GM12878 (cell line): ENCODE results near the gene BOLA1. TPM values are rescaled to one million over a fixed set of nuclear protein-coding genes. Genes with fewer than 3 reads are reported as not detected.
"Not testable (repeated sequence)": the region's sequence is repeated elsewhere in the genome, so short reads cannot be mapped to it uniquely, and the experiment has no call there.

Experiments
- ATAC-seq: fragments of 200-7000 bp; cut with Tn5 transposase; 3 replicates; pipeline ENCODE4 v1.9.1; 2020; ENCODE audit warnings: mild to moderate bottlenecking, moderate library complexity
- BruUV-seq: library from RNA; stranded (reverse); fragments of 400-500 nt; replicated peaks from 2 replicates; lab custom pipeline; 2021; lab: Mats Ljungman, UMichigan
- CTCF ChIA-PET: fragments of 300-600 bp; sonication (Branson Sonifier 250); formaldehyde crosslinking; extraction: SDS; loops from one replicate; lab custom pipeline; 2021; ENCODE audit warnings: inconsistent platforms; lab: Yijun Ruan, JAX
- POLR2A ChIA-PET: fragments of 350-600 bp; formaldehyde crosslinking; extraction: SDS; loops from one replicate; lab custom pipeline; 2021; ENCODE audit warnings: inconsistent platforms; lab: Charles Lee
- RAD21 ChIA-PET: fragments of 300-600 bp; sonication (Branson Sonifier 250); formaldehyde crosslinking; loops from one replicate; lab custom pipeline; 2023; ENCODE audit warnings: antibody characterized with exemption; ENCODE audit not compliant: unreplicated experiment; lab: Charles Lee
- SMC1A ChIA-PET: fragments of 300-600 bp; sonication (Branson Sonifier 250); formaldehyde crosslinking; loops from one replicate; lab custom pipeline; 2023; ENCODE audit not compliant: unreplicated experiment, uncharacterized antibody; lab: Charles Lee
- DNase-seq: peaks from one replicate; pipeline ENCODE4 v3.0.0-alpha.2; 2011; ENCODE audit warnings: low read depth, low spot score
- FAIRE-seq: peaks from 3 replicates; lab custom pipeline; 2011; peaks lifted over from hg19 to GRCh38; lab: Jason Lieb, UNC
- H2AFZ ChIP-seq: 2 replicates; pipeline ENCODE4 v1.6.0; 2011; ENCODE audit warnings: low read depth, low read length, control low read depth; ENCODE audit not compliant: control insufficient read depth
- H3K27ac ChIP-seq: 2 replicates; pipeline ENCODE4 v1.5.1; 2011; ENCODE audit warnings: control low read depth; ENCODE audit not compliant: control insufficient read depth, insufficient read depth
- H3K27me3 ChIP-seq, 2 experiments: replicated peaks in 1 of 2; 2 replicates each; pipeline versions ENCODE4 v1.6.0 to v1.6.1; 2011; ENCODE audit warnings: low read length in 1 of 2; ENCODE audit not compliant: control insufficient read depth in 2 of 2, insufficient read depth in 2 of 2
- H3K36me3 ChIP-seq, 2 experiments: 2 replicates each; pipeline ENCODE4 v1.5.1; 2011; ENCODE audit warnings: low read length in 1 of 2; ENCODE audit not compliant: control insufficient read depth in 2 of 2, insufficient read depth in 2 of 2
- H3K4me1 ChIP-seq: 2 replicates; pipeline ENCODE4 v1.6.1; 2011; ENCODE audit warnings: mild to moderate bottlenecking, low read length, moderate library complexity, mixed read lengths; ENCODE audit not compliant: control insufficient read depth, insufficient read depth
- H3K4me2 ChIP-seq: 2 replicates; pipeline ENCODE4 v1.6.0; 2011; ENCODE audit warnings: control low read depth; ENCODE audit not compliant: control insufficient read depth, insufficient read depth
- H3K4me3 ChIP-seq: fragments of 200-600 bp; sonication (generic); 2 replicates; pipeline ENCODE4 v1.5.1; 2016
- H3K79me2 ChIP-seq: 2 replicates; pipeline ENCODE4 v1.6.0; 2011; ENCODE audit warnings: low read length; ENCODE audit not compliant: control insufficient read depth, insufficient read depth
- H3K9ac ChIP-seq: 2 replicates; pipeline ENCODE4 v1.8.0; 2011; ENCODE audit warnings: low read length, control low read depth, mixed read lengths; ENCODE audit not compliant: control insufficient read depth, insufficient read depth
- H3K9me3 ChIP-seq: replicated peaks from 3 replicates; pipeline ENCODE4 v1.5.1; 2011; ENCODE audit warnings: mild to moderate bottlenecking, low read length; ENCODE audit not compliant: control insufficient read depth, insufficient read depth
- H4K20me1 ChIP-seq: 2 replicates; pipeline ENCODE4 v1.6.0; 2011; ENCODE audit not compliant: control insufficient read depth, insufficient read depth
- WGBS: methylation state at CpG from one replicate; pipeline ENCODE4 v1.1.6; 2016; ENCODE audit warnings: low lambda C conversion rate; ENCODE audit not compliant: insufficient replicate concordance, insufficient coverage; ENCODE audit errors: missing lambda C conversion rate; 5-methylcytosine and 5-hydroxymethylcytosine counted together
- in situ Hi-C: fragments of 300-500 bp; cut with MboI; formaldehyde crosslinking; loops from 9 replicates; pipeline ENCODE4 v1.14.3; 2018; ENCODE audit warnings: mixed read lengths
- intact Hi-C: fragments of 100-400 bp; cut with micrococcal nuclease; formaldehyde crosslinking; loops from one replicate; pipeline ENCODE4 v1.14.2; 2022; ENCODE audit not compliant: unreplicated experiment
- polyA plus RNA-seq, 11 experiments: library from polyadenylated mRNA; depleted of rRNA in 4 of 11; unstranded in 6 of 11; stranded (reverse) in 5 of 11; fragments of >200 nt; fragmentation: Nextera tagmentation in 4 of 11; fragmentation: Illumina TruSeq in 1 of 11; extraction: Ambion mirVana in 4 of 11; extraction: Trizol in 1 of 11; gene quantifications; 1 replicate in 1 of 11; 2 replicates in 10 of 11; pipeline versions ENCODE4 v1.2.1 to v1.2.3, GENCODE V29; 2011 to 2016; ENCODE audit warnings: inconsistent platforms in 2 of 11, missing spikeins in 2 of 11, low read depth in 1 of 11
- total RNA-seq, 4 experiments: library from RNA; depleted of rRNA in 3 of 4; stranded (reverse); fragments of >200 nt in 3 of 4; fragmentation: Illumina TruSeq in 1 of 4; extraction: Trizol in 1 of 4; gene quantifications; 2 replicates each; pipeline versions ENCODE4 v1.2.1 to v1.2.3, GENCODE V29; 2013 to 2021

Gene BOLA1
- total and polyA plus RNA-seq, 10 of the 15 experiments (the other 5 are each of a cell fraction or from before 2014, with no cell fraction given) = 0.74 to 18.7 (median 11.3) TPM

DNA sequence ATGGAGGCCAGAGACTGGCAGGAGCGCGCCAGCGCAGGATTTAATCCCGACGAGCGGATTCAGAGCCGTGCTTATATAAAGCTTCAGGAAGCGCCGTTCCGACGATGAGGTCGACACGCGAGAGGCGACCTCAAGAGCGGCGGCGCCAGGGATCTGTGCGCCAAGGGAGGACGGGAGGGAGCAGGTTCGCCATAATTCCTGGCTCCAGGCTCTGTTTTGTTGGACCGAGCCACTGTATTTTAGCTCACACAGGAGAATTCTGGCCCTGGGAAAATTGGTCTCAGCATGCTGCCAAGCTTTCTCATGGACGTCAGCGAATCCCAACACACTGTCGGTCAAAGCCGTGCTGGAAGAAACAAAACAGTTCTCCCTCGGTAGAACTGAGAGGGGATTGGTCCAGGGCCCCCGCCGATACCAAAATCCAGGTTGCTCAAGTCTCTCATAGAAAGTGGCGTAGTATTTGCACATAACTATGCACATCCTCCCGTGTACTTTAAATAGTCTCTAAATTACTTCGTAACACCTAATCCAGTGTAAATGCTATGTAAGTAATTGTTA, 37.8 kb upstream of the BOLA1 start:
- H3K4me3 ChIP-seq, H2AFZ ChIP-seq, H3K27ac ChIP-seq, H3K27me3 ChIP-seq, H3K4me1 ChIP-seq, H3K36me3 ChIP-seq, BruUV-seq, intact Hi-C loops, in situ Hi-C loops, H3K4me2 ChIP-seq, CTCF ChIA-PET, H3K9ac ChIP-seq, FAIRE-seq, RAD21 ChIA-PET, H4K20me1 ChIP-seq, H3K79me2 ChIP-seq, SMC1A ChIA-PET, H3K9me3 ChIP-seq, POLR2A ChIA-PET, DNase-seq: not testable (repeated sequence)
- ATAC-seq = peak; percentile 16
- no CpG with 5 or more reads among the region's 32 CpGs for WGBS

DNA sequence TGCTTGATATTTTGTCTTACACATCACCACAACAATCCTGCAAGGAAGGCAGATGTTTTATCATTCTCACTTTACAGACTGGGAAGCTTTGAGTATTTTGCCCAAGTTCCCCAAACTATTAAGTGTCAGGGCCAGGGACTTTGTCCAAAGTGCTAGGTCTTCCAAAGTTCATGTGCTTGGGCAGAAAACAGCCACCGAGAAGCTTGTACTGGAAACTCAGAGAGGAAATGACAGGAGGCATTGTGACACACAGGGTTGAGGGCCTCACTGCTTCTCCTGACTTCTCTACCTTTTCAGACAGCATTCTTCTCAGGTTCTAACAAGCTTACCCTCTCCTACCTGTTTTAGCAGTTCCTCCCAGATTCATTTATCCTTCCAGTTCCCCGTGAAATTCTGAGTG, 32.5 kb upstream of the BOLA1 start:
- FAIRE-seq, in situ Hi-C loops: not testable (repeated sequence)
- WGBS = no CpG with 5 or more reads among the region's 2 CpGs

GRCh38 chr1:149873060-149873459, 26.3 kb upstream of the BOLA1 start:
- intact Hi-C loops, H3K9me3 ChIP-seq, RAD21 ChIA-PET, H3K27me3 ChIP-seq, H3K79me2 ChIP-seq, H2AFZ ChIP-seq, H3K4me2 ChIP-seq, H3K4me1 ChIP-seq, CTCF ChIA-PET, H3K27ac ChIP-seq, SMC1A ChIA-PET, H4K20me1 ChIP-seq, BruUV-seq, ATAC-seq, H3K36me3 ChIP-seq, POLR2A ChIA-PET, in situ Hi-C loops, DNase-seq, FAIRE-seq, H3K4me3 ChIP-seq, H3K9ac ChIP-seq: not testable (repeated sequence)
- no CpG with 5 or more reads among the region's 4 CpGs for WGBS

More for the DNA sequence above, 32.5 kb upstream of the BOLA1 start:
- H3K9ac ChIP-seq, H3K79me2 ChIP-seq, H3K9me3 ChIP-seq, CTCF ChIA-PET, H3K27ac ChIP-seq, H3K27me3 ChIP-seq, SMC1A ChIA-PET, H3K36me3 ChIP-seq, H4K20me1 ChIP-seq, intact Hi-C loops, BruUV-seq, DNase-seq, H3K4me2 ChIP-seq, POLR2A ChIA-PET, H2AFZ ChIP-seq, RAD21 ChIA-PET, H3K4me3 ChIP-seq, ATAC-seq, H3K4me1 ChIP-seq: not testable (repeated sequence)
